ENCODE data around the gene RAB3IL1.

- TF ChIP-seq CTCF (IDR thresholded peaks at IDR 0.05) (no peak), POLR2A (IDR thresholded peaks at IDR 0.05) (no peak)
Observed at GRCh38 chr11:61898247-61898582, 19.2 kb downstream of the RAB3IL1 start.
